Neural cell (in vitro differentiated cells): ENCODE results near the gene TMOD3. TPM values are rescaled to one million over a fixed set of nuclear protein-coding genes. Genes with fewer than 3 reads are reported as not detected.

Source experiments
- H2AFZ ChIP-seq: fragments of 200-600, 300-800 bp; sonication (generic), shearing (Covaris generic); 2 replicates; pipeline ENCODE4 v1.6.0; 2014; ENCODE audit warnings: low read depth, mild to moderate bottlenecking, antibody characterized with exemption, low read length, moderate library complexity
- H3F3A ChIP-seq: fragments of 200-600 bp; shearing (Covaris generic); 2 replicates; pipeline ENCODE4 v1.6.1; 2016; ENCODE audit warnings: mild to moderate bottlenecking, moderate library complexity, mixed read lengths, antibody characterized with exemption, low read length; ENCODE audit not compliant: insufficient read depth, poor library complexity, severe bottlenecking
- H3K27ac ChIP-seq: fragments of 200-600, 300-800 bp; sonication (generic), shearing (Covaris generic); 2 replicates; pipeline ENCODE4 v1.5.1; 2014; ENCODE audit warnings: mild to moderate bottlenecking, low read length, moderate library complexity
- H3K27me3 ChIP-seq: fragments of 300-800, 200-600 bp; sonication (generic), shearing (Covaris generic); 2 replicates; pipeline ENCODE4 v1.6.0; 2014; ENCODE audit warnings: mild to moderate bottlenecking, low read depth, low read length, moderate library complexity; ENCODE audit not compliant: insufficient read depth
- H3K36me3 ChIP-seq: fragments of 300-800, 200-600 bp; sonication (generic), shearing (Covaris generic); 2 replicates; pipeline ENCODE4 v1.5.1; 2014; ENCODE audit warnings: mild to moderate bottlenecking, antibody characterized with exemption, low read length, moderate library complexity; ENCODE audit not compliant: insufficient read depth
- H3K4me2 ChIP-seq: fragments of 300-800, 200-600 bp; sonication (generic), shearing (Covaris generic); 2 replicates; pipeline ENCODE4 v1.6.0; 2014; ENCODE audit warnings: mild to moderate bottlenecking, low read length
- H3K4me3 ChIP-seq: fragments of 300-800, 200-600 bp; sonication (generic), shearing (Covaris generic); 2 replicates; pipeline ENCODE4 v1.5.1; 2014; ENCODE audit warnings: mild to moderate bottlenecking, low read length, moderate library complexity
- H3K79me2 ChIP-seq: fragments of 200-600 bp; shearing (Covaris generic); replicated peaks from 2 replicates; pipeline ENCODE4 v1.6.0; 2014; ENCODE audit warnings: mild to moderate bottlenecking, low read length, moderate library complexity; ENCODE audit not compliant: insufficient read depth
- H3K9ac ChIP-seq: fragments of 300-800, 200-600 bp; sonication (generic), shearing (Covaris generic); 2 replicates; pipeline ENCODE4 v1.6.1; 2016; ENCODE audit warnings: mild to moderate bottlenecking, low read length, mixed read lengths
- H3K9me2 ChIP-seq: fragments of 200-600 bp; shearing (Covaris generic); 2 replicates; pipeline ENCODE4 v1.6.1; 2016; ENCODE audit warnings: mild to moderate bottlenecking, low read length, mixed read lengths; ENCODE audit not compliant: insufficient read depth
- H3K9me3 ChIP-seq: fragments of 200-600, 300-800 bp; sonication (generic), shearing (Covaris generic); 2 replicates; pipeline ENCODE4 v1.6.1; 2016; ENCODE audit warnings: mild to moderate bottlenecking, mixed run types, low read length, moderate library complexity, mixed read lengths
- H4K20me1 ChIP-seq: fragments of 200-600 bp; shearing (Covaris generic); 2 replicates; pipeline ENCODE4 v1.6.1; 2016; ENCODE audit warnings: mild to moderate bottlenecking, mixed run types; ENCODE audit not compliant: insufficient read depth
- CTCF ChIP-seq: fragments of 450-650 bp; IDR thresholded peaks from 2 replicates; pipeline ENCODE4 v1.5.1; 2014; ENCODE audit warnings: antibody characterized with exemption, mild to moderate bottlenecking, moderate library complexity; ENCODE audit not compliant: poor library complexity, severe bottlenecking
- EP300 ChIP-seq: fragments of 450-650 bp; conservative IDR thresholded peaks from 2 replicates; pipeline ENCODE4 v1.6.1; 2014; ENCODE audit warnings: antibody characterized with exemption, mild to moderate bottlenecking, moderate library complexity; ENCODE audit not compliant: poor library complexity, severe bottlenecking
- EZH2 ChIP-seq: fragments of 200-600, 300-800 bp; shearing (Covaris generic), sonication (generic); IDR thresholded peaks from 2 replicates; pipeline ENCODE4 v1.6.1; 2014; ENCODE audit warnings: antibody characterized with exemption, low read length, borderline replicate concordance, mild to moderate bottlenecking; ENCODE audit not compliant: insufficient read depth, poor library complexity, severe bottlenecking
- MXI1 ChIP-seq: fragments of 450-650 bp; conservative IDR thresholded peaks from 2 replicates; pipeline ENCODE4 v1.6.1; 2014; ENCODE audit warnings: antibody characterized with exemption, mild to moderate bottlenecking; ENCODE audit not compliant: poor library complexity, severe bottlenecking
- POLR2AphosphoS5 ChIP-seq: IDR thresholded peaks from 2 replicates; pipeline ENCODE4 v1.6.1; 2012
- RAD21 ChIP-seq: fragments of 450-650 bp; conservative IDR thresholded peaks from 2 replicates; pipeline ENCODE4 v1.6.1; 2014; ENCODE audit warnings: antibody characterized with exemption, mild to moderate bottlenecking, moderate library complexity
- REST ChIP-seq: IDR thresholded peaks from 2 replicates; pipeline ENCODE4 v1.6.1; 2012; ENCODE audit warnings: borderline replicate concordance
- SMC3 ChIP-seq: fragments of 450-650 bp; conservative IDR thresholded peaks from 2 replicates; pipeline ENCODE4 v1.6.1; 2014; ENCODE audit warnings: antibody characterized with exemption, mild to moderate bottlenecking, moderate library complexity; ENCODE audit not compliant: poor library complexity
- TAF1 ChIP-seq: IDR thresholded peaks from 2 replicates; pipeline ENCODE4 v1.6.1; 2012; ENCODE audit warnings: low read depth
- polyA plus RNA-seq: library from polyadenylated mRNA; depleted of rRNA; stranded (reverse); fragments of >200 nt; gene quantifications from 2 replicates; pipeline ENCODE4 v1.2.3, GENCODE V29; 2014

Gene TMOD3
- polyA plus RNA-seq, 1 donor from 2014 or later = 12.6 TPM

- Histone ChIP-seq H3K4me2 (no peak overlapping the region), H3K27me3 (no peaks in the 10 kb centered on the region), H3K4me3 (no peak overlapping the region), H3K79me2 (peaks cover 17% of the 10 kb centered on the region), H3K9me2 (no peaks in the 10 kb centered on the region), H3K9ac (no peak overlapping the region), H2AFZ (no peak overlapping the region), H4K20me1 (no peaks in the 10 kb centered on the region), H3K36me3 (no peaks in the 10 kb centered on the region), H3K9me3 (no peaks in the 10 kb centered on the region), H3F3A (no peaks in the 10 kb centered on the region), H3K27ac (no peak overlapping the region)
- TF ChIP-seq EP300 (no peak), EZH2 (no peak), REST (no peak), MXI1 (no peak), POLR2AphosphoS5 (no peak), CTCF (no peak), RAD21 (no peak), SMC3 (no peak)
Measured at GRCh38 chr15:51844747-51845426, 15.4 kb downstream of the TMOD3 start.

- Histone ChIP-seq H3K4me3 (no peak overlapping the region), H3K36me3 (no peaks in the 10 kb centered on the region), H3K79me2 (peaks cover 12% of the 10 kb centered on the region), H3K27me3 (no peaks in the 10 kb centered on the region), H4K20me1 (no peaks in the 10 kb centered on the region), H3K9me3 (no peaks in the 10 kb centered on the region), H3K4me2 (no peak overlapping the region), H3K9ac (no peak overlapping the region), H3K27ac (no peak overlapping the region), H3K9me2 (no peaks in the 10 kb centered on the region), H2AFZ (no peak overlapping the region), H3F3A (no peaks in the 10 kb centered on the region)
- TF ChIP-seq SMC3 (no peak), REST (no peak), CTCF (no peak), TAF1 (no peak), MXI1 (no peak), POLR2AphosphoS5 (no peak)
Measured at GRCh38 chr15:51846066-51846462, 16.6 kb downstream of the TMOD3 start.
